HG03139 (cell line): Measurements from ENCODE around the gene PHKG1.
"Not testable (repeated sequence)": the region's sequence is repeated elsewhere in the genome, so short reads cannot be mapped to it uniquely, and the experiment has no call there.

Experiments
- ATAC-seq: cut with Tn5 transposase; IDR thresholded peaks from one replicate; pipeline ENCODE4 v1.9.1; 2021; ENCODE audit not compliant: unreplicated experiment

Gene PHKG1

DNA sequence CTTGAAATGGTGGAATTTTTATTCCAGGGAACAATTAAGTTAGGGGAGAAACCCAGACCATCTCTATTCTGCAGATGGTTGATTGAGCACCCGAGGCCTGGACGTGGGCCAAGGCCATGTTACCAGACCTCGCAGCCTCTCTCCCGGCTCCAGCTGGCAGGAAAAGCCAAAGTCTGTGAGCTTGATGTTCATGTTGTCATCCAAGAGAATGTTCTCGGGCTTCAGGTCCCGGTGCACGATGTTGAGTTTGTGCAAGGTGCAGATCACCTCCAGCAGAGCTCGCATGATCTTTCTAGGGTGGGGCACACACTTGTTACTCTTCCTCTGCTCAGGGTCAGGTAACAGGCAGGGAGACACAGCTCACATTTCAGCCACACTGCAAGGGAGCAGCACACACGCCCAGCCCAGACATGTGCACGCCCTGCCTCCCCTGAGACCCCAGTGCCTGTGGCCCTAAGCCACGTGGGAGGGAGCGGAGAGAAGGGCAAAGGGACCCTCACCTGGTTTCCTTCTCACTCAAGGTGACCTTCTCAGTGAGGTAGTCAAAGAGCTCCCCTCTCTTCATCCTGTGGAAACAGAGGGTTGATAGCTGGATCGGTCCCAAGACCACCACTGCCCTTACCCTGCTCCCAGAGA lies 9.5 kb downstream of the PHKG1 start:
- ATAC-seq = no peak

DNA sequence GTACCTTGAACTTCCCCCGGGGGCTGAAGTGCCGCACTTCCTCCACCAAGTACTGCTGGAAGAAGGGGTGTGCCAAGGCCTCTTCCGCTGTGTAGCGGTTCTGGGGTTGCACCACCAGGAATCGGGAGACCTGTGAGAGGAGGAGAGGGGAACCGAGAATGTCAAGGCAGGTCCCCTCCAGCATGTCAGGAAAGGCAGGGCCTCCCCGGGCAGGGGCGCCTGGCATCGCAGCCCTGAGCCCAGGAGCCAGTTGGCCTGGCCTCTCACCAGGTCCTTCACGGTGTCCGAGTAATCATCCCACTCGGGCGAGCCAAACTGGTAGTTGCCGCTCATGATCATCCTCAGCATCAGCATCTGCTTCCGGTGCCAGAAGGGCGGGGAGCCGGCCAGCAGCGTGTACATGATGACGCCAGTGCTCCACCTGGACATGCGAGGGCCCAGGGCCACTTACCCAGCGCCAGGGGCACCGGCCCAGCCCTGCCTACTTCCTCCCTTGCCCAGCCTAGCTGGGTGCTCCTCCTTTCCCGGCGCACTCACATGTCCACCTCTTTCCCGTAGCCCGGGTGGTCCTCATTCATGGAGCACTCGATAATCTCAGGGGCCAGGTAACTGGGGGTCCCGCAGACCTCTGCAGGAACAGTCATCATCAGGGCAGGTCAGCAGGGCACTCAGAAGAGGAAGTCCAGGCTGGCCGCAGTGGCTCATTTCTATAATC lies 11.0 kb downstream of the PHKG1 start:
- no peak for ATAC-seq

DNA sequence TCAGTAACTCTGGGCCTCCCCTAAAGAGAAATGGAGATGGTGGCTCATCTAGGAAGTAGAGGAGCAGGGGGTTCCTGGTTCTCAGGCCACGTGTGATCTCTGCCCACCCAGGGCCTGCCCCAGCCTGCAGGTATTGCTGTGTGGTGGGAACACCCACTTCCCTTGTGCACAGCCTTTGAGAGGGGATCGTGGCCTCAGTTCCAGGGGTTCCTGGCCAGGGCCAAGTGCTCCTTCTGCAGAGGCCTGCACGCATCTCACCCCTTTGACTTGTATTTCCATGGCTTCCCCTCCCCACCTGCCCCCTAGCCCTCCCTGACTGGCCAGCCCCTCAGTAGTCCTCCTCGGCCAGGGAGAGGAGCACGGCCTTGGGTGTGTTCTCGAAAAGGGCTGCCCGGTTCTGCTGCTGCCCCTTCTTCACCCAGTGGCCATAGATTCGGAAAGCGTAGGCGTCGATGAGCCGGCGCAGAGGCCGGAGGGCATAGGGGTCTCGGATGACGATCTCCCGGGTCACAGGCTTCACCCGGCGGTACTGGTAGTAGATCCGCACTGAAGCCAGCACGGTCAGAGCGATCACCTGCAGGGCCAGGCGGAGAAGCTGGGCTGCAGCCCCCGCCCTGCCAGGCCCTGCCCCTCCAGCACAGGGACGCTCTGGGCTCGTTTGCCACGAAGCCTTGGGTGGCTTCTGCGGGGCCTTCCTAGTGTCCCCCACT lies 11.9 kb downstream of the PHKG1 start:
- not testable (repeated sequence) for ATAC-seq

DNA sequence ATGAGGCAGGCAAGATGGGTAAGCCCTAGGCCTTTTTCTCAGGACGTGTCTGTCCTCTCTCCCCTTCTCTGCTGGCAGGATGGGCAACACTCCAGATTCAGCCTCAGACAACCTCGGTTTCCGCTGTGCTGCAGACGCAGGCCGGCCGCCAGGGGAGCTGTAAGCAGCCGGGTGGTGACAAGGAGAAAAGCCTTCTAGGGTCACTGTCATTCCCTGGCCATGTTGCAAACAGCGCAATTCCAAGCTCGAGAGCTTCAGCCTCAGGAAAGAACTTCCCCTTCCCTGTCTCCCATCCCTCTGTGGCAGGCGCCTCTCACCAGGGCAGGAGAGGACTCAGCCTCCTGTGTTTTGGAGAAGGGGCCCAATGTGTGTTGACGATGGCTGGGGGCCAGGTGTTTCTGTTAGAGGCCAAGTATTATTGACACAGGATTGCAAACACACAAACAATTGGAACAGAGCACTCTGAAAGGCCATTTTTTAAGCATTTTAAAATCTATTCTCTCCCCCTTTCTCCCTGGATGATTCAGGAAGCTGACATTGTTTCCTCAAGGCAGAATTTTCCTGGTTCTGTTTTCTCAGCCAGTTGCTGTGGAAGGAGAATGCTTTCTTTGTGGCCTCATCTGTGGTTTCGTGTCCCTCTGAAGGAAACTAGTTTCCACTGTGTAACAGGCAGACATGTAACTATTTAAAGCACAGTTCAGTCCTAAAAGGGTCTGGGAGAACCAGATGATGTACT lies 13.1 kb downstream of the PHKG1 start:
- no peak for ATAC-seq

DNA sequence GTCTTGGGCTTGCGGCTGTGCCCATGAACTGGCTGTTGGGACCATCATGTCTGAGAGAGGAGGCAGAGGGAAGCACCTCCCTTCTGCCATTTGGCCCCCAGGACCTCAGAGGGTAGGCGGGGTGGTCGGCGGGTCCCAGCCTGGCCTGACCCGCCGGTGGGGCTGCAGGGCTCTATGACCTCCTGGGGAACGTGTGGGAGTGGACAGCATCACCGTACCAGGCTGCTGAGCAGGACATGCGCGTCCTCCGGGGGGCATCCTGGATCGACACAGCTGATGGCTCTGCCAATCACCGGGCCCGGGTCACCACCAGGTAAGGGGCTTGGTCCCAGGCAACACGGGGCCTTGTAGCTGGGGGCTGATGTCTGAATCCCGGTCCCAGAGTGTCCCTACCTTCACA lies 14.6 kb downstream of the PHKG1 start:
- ATAC-seq = no peak

DNA sequence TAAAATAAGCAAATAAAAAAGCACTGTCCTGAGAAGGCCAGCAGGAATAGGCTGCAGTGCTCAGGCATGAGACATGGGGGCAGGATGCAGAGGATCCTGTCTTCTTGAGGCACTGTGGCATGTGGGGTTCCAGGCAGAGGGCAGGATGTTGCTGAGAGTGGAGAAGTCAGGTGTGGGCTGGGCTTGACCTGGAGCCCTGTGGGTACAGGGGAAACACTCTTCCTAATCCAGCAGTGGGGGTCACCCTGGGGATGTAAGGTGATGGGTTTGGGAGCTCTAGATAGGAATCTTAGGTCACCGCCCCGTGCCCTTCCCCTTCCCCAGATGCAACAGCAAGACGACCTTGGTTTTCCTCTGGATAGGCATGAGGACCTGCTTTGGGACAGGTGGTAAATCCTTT lies 15.1 kb downstream of the PHKG1 start:
- no peak for ATAC-seq

DNA sequence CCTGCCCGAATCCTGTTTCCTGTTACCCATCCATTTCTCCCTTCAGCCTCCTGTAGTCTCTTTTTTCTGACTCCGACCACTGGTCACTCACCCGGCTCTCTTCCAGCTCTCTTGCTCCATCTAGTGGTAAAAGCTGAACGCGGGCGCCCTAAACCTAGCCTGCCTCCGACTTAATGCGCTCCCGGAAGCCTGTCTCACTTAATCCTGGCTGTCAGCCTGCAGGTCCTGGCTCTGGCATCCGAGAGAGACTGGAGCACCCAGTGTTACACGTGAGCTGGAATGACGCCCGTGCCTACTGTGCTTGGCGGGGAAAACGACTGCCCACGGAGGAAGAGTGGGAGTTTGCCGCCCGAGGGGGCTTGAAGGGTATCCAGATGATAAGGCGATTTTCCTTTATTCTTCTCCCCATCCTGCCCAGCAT lies 18.4 kb downstream of the PHKG1 start:
- peak; percentile 88 for ATAC-seq

DNA sequence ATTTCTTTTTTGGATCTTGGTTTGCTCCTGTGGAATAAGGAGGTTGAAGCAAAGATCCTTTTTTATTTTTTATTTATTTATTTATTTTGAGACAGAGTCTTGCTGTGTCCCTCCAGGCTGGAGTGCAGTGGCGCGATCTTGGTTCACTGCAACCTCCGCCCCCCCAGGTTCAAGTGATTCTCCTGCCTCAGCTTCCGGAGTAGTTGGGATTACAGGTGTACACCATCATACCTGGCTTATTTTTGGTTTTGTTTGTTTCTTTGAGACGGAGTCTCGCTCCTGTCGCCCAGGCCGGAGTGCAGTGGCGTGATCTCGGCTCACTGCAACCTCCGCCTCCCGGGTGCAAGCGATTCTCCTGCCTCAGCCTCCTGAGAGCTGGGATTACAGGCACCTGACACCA lies 26.4 kb downstream of the PHKG1 start:
- ATAC-seq = not testable (repeated sequence)

DNA sequence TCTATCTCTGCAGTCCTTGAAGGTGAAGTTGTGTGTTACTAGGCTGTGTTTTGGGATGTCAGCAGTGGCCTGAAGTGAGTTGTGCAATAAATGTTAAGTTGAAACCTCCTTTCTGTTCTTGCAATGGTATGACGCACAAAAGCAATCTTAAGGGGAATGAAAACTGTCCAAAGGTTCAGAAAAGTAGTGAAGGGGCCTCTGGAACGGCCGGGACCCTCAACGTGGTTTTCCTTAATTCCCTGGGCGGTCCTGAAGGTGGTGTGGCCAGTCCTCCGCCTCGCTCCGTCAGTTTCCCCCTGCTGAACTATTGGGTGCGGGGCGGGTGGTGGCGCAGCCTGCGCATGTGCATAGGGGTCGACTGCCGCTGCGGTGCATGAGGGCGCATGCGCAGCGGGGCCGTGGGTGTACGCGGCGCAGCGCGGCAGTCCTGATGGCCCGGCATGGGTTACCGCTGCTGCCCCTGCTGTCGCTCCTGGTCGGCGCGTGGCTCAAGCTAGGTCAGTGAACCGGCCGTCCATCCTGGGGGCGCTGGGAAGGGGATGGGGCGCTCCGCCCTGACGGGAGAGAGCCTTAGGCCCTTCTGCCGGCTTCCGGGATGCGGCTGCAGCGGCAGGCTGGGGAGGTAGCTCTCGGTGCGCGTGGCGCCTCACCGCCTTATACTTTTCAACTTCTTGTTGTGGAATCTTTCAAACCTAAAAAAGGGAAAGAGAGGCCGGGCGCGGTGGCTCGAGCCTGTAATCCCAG lies 28.7 kb downstream of the PHKG1 start, which contains the start of gene SUMF2:
TSS of gene SUMF2 (plus strand) at position 405 of the 744 bp plus-strand sequence. CDS start at position 431, 26 bp downstream.
- peak; percentile 90 for ATAC-seq

DNA sequence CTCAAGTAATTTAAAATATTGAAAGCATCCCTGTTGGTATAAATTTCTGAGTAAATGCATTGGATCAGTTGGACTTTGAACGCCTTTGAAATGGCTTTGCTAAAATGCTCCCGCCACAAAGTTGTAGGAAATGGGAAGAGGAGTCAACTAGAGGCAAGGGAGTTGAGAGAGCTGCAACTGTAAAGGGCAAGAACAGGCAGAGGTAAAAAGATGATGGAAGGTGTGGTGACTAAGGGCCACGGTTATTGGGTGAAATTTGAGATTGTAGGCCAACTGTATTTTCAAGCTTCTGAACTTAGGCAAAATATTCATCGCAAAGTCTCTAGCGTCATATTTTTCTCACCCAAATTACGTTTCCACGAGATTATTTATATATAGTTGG lies 29.3 kb downstream of the PHKG1 start:
- no peak for ATAC-seq

DNA sequence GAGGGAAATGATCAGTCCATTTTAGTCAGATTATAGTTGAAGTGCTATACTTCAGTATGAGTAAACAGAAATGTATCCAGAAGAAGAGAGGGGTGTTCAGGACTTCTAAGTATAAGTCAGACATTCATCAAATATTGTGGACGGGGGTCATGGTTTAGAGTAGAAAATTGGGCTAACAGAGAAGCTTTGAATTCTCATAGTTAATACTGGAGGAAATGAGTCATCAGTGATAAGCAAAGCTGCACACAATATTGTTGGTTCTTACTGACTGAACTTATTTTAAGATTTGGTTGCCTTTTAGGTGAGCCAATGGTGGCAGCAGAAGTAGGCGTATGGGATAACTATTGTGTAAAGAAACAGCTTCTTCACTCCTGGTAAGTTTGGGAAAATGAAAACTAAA lies 30.4 kb downstream of the PHKG1 start:
- no peak for ATAC-seq

DNA sequence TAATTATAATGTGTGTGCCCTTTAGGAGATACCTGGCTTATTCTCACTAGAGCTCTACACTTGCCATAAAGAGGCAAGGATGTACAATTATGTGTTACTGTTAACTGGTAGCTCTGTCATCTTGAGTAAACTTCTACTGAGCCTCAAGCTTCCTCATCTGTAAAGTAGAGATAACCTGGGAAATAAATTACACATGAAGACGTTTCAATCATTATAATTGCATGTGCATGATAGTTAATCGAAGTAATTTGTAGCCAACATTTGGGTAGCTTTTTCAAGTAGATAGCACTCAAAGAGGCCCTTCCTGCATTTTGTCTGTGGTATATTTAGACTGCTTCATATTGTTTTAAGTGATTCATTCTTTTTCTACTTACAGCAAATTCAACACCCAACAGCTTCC lies 38.8 kb downstream of the PHKG1 start:
- no peak for ATAC-seq

DNA sequence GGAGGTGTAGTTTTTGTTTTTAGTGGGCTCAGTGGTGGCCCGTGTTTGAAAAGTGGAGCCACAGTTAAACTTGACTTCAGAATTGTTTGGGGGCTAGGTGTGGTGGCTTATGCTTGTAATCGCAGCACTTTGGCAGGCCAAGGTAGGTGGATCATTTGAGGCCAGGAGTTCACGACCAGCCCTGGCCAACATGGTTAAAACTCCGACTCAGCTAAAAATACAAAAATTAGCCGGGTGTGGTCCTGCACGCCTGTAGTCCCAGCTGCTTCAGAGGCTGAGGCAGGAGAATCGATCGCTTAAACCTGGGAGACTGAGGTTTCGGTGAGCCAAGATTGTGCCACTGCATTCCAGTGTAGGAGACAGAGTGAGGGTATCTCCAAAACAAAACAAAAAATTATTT lies 39.4 kb downstream of the PHKG1 start:
- no peak for ATAC-seq

DNA sequence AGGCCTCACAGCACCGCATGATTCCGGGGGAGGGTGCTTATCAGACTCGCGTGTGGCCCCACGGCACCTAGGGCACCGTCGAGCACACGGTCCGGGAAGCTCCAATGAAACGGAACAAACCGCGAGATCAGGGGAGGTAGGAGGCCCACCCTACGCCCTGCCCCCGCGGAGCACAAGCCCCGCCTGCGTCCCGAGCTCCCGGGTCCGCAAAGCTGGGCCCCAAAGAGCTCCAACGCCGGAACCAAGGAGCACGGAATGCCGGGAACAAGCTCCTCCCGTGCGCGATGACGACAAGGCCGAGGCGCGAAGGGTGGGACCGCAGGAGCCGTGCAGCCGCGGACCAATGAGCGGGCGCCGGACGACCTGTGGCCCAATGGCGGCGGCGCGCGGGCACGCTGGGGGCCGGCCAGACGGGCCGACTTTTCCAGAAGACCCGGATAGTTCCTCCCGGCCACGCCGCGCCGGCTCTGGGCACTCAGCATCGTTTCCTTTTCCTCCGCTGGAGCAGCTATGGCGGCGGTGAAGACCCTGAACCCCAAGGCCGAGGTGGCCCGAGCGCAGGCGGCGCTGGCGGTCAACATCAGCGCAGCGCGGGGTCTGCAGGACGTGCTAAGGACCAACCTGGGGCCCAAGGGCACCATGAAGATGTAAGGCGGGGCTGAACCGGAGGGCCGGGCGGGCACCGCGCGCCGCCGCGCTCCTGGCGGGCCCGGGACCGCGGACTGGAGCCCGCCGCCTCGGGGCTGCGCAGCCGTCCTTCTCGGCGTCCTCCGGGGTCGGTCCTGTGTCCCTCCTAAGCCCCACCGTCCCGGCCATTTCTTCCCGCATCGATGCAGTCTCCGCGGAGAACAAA lies 41.2 kb downstream of the PHKG1 start, which contains the start of the genes CCT6A and PSPH:
TSS of gene CCT6A (plus strand) at position 427 of the 853 bp plus-strand sequence. CDS start at position 511, 84 bp downstream.
TSS of gene PSPH (minus strand) at position 106 of the 853 bp plus-strand sequence. CDS start 30,232 bp downstream, outside the sequence.
- peak; percentile 95 for ATAC-seq

DNA sequence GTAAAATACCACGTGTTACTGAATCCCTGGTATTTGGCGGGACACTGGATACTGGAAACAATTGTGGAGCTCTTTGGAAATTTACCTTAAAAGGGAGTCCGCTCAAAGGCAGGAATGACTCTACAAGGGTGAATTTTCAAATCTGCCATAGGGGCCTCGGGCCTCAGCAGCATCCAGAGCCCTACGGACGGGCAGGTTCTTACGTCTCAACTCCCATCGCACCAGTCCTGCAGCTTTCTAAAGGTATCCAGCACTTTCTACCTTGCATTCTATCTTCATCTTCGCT lies 41.8 kb downstream of the PHKG1 start:
- no peak for ATAC-seq

DNA sequence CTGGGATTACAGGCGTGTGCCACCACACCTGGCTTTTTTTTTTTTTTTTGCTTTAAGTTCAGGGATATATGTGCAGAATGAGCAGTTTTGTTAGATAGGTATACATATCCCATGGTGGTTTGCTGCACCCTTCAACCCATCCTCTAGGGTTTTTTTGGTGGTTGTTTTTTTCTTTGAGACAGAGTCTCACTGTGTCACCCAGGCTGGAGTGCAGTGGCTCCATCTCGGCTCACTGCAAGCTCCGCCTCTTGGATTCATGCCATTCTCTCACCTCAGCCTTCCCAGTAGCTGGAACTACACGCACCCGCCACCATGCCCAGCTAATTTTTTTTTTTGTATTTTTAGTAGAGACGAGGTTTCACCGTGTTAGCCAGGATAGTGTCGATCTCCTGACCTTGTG lies 44.0 kb downstream of the PHKG1 start:
- ATAC-seq = not testable (repeated sequence)

DNA sequence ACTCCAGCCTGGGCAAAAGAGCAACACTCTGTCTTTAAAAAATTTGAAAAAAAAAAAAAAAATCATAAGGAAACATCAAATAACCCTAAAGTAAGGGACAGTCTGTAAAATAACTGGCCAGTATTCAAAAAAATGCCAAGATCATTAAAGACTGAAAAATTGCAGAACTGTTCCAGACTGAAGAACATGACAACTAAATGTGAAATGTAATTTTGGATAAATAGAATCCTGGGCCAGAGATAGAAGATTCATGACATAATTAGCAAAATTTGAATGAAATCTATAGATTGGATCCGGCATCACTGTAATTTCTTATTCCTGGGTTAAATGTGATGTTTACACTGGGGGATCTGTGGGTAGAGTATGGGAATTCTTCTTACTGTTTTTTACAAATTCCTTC lies 44.5 kb downstream of the PHKG1 start:
- ATAC-seq = no peak

DNA sequence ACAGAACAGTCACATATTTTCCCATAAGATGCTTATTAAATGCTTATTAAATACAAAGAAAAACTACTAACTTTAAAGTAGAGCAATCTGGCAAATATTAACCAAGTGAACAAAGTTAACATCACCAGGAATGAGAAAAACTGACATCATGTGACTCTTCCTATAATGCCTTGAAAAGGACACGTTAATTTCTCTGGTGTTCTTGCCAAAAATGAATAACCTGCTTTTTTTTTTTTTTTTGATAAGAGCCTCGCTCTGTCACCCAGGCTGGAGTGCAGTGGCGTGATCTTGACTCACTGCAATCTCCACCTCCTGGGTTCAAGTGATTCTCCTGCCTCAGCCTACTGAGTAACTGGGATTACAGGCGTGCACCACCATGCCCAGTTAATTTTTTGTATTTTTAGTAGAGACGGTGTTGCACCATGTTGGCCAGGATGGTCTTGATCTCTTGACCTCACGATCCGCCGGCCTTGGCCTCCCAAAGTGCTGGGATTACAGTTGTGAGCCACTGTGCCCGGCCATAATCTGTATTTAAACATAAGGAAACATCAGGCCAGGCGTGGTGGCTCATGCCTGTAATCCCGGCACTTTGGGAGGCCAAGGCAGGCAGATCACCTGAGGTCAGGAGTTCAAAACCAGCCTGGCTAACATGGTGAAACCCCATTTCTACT lies 45.2 kb downstream of the PHKG1 start:
- ATAC-seq = not testable (repeated sequence)
